ENCODE results near the gene SMYD3.

SMYD3 gene

DNA sequence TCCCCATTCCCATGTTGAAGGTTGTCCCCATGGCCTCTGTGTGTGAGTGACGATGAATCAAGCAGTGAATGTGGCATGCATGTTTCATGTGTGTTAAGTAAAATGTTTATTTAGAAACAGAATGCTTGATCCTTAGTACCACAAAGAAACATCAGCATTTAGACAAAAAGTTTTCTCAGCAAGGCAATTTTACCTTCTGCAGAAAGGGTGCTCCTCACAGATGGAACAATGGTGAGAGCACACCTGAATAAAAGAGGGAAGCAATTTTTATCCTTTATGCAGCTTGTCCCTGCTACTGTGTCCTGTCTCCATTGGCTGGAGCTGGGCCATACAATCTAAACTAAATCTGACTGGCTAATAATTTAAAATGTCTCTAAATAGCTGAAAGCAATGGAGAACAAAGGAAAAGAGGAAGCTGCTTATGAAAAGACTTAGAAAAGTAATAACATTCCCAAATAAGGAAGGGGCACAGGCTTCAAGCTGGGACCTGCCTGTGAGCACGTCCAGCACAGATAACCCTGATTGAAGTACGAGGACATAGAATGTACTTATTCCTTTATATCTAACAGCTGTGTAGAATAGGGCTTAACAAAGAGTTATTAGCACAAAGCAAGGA, 8.4 kb upstream of the SMYD3 start:
- DNase-seq (ENCODE audit: low read depth in 2 of 2), result no peak

DNA sequence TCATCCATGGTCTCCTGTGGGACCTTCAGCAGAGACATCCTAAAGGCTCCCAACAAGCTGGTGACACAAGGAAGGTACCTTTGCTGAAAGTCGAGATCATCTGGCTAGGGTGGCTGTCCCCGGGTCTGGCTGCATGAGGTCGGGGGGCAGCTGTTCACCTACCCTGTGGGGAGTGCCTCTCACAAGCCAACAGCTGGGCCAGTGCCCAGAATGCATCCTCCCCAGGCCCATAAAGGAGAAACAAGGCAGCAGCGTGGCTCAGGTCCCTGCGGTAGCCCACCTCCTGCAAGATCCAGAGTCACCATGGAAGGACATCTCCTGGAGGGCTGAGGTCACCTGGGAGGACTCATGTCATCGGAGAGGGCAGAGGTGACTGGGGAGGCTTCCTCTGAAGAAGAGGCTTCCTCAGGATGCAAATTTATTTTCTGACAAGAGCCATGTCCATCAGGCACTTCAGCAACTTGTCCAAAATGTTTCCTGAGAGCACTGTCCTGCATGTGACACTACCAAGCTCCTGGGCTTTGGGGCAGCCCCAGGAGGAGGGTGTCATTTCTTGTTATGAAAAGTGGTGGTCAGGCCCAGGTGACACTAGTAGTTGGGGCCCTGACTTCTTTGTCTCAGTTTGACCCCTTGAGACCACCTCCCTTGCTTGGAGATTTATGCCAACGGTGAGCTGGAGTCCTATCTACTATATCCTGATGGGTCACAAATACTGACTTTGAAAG, 6.7 kb upstream of the SMYD3 start:
- no peak for DNase-seq (ENCODE audit: low read depth in 2 of 2)

DNA sequence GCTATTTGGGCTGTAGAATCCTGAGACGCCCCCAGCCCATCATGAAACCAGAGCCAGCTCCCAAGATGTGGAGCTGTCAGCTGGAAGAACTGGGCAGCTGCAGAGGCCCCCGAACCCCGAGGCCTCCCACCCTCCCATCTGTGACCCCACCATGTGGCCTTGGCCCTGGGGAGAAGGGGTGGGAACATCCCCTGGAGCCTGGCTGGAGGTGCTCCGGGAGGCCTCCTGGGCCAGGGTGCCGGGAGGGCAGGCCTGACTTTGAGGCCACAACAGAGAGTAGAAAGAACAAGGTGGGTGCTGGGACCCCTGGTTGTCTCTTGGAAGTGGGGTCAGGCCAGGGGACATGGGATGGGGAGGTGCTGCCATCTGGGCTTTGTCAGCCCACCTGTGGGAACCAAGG, 6.0 kb upstream of the SMYD3 start:
- no peak for DNase-seq (ENCODE audit: low read depth in 2 of 2)

DNA sequence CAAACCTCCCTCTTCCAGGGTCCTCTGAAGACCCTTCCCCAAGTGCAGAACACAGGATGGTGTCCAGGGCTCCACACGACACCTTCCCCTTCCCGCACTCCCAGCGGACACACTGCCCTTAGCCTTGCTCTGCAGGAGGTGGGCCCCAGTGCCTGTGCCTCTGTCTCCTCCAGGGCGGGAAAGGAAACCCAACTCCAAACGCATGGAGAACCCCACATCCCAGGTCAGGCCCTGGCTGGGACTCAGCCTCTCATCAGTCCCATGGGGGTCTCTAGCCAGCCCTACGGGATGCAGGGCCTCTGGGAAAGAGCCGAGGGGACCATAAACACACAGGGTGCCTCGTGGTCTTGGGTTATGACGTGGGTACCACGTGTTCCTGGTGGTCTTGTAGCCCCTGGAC, 5.6 kb upstream of the SMYD3 start:
- DNase-seq (ENCODE audit: low read depth in 2 of 2), result no peak

DNA sequence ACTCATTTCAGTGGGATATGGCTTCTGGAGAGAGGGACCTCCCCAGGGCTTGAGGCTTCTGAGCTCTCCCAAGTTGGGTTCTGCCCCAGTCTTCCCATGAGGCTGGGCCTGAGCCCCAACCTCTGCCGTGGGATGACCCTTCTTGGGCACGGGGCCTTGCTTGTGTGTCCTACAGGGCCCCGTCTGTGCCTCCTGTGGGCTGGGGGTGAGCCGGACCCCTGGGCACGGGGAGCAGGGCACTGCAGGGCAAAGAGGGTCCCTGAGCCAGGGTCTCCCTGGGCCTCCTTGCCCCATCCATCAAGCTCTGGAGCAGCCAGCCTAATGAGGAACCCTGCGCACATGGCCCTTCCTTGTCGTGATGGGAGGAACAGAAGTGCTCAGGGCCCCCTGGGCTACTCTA, 5.2 kb upstream of the SMYD3 start:
- DNase-seq (ENCODE audit: low read depth in 2 of 2), result no peak

DNA sequence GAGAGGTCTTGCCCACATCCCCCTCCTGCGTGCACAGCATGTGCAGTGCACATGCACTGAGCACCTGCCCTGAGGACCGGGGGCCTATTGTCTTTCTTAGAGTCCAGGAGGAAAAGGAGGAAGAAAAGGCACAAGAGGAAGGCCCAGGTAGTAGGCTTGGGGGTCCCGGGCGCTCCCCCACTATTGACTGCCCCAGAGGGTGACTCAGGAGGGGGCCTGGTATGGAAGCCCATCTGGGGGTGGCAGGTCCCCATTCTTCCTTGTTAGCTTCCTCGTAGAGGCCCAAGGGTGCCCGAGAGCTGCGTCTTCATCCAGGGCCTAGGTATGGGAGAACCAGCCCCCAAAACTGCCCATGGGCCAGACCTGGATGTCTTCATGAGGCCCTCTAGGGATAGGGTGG, 4.1 kb upstream of the SMYD3 start:
- no peak for DNase-seq (ENCODE audit: low read depth in 2 of 2)

DNA sequence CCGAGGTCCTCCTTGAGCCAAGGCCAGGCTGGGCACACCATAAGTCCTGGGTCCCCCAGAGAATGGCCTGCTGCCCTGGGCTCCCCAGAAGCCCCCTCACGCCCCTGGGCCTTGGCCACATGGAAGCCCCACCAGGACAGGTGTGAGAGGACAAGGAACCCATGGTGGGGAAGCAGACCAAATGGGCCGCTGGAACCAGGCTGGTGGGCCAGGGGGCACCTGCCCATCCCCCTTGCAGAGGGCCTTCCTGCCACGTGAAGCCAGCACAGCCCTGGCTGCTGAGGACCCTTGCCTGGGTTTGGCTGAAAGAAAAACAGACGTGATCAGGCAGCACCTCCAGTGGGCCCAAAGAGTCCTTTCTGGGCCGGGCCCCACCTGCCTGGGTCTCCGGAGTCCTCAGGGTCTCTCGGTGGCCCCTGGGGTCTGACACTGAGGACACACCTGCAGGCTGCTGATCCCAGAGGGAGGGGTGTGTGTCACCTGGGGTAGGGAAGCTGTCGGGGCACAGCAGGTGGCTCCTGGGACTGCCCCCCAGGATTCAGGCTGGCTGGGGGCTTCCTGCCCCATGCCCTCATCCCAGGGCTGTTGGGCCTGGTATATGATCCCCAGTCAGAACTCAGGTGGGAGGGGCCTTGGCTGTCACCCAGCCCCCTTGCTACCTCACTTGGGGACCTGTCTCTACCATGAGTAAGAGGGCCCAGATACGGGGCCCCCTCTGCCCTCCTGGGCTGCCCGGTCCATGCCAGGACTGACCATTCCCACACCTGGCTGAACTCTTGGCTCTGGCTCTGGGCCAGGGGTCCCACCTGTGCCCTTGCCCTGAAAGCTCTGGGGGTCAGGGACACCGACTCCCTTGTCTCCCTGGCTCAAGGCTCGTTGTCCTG, 3.3 kb upstream of the SMYD3 start:
- DNase-seq (ENCODE audit: low read depth in 2 of 2), result no peak

DNA sequence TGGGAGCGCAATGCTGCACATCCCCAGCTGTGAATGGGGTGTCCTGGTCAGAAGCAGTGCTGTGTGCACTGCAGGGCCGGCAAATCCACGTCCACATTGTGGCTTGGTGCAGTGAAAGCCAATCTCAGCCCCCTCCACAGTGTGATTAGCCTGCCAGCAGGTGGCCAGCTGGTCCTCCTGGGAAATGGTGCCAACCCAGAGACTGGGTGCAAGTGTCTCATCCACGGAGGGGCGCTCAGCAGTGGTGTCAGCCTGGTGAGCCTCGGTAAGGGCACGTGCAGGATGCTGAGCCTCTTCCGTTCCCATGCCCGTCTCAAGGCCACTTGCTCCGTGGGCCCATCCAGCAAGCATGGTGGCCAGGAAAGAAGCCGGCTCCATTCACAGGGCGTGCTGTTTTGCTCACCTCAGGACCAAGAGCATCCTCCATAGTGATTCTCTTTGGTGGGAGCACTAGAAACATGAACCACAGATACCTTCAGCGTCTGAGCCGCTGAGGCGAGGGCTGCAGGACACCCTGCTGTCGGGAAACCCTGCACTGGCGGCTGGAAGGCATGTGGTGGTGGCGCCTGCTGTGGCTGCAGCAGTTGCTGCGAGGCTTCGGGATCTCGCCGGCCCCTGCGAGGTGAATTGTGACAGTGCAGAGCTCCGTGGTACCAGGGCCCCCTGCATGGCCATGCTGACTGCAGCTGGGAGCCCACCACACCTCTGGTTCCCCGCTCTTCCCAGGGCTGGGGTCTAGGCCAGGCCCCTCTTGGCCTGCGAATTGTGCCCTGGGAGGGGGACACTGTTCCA, 2.0 kb upstream of the SMYD3 start:
- no peak for DNase-seq (ENCODE audit: low read depth in 2 of 2)

DNA sequence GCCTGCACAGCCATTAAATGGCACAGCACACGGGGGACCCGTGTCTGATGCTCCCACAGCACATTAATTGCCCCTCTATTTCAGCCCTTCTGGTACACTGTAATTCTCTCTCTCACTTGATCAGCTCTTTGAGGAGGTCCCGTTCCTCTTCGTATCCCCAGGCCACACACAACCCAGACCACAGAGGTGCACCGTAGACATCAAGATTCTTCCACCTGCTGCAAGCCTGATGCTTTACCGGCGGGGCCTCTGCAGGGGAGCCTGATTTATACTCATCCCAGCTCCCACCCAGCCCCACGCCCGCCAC, 759 bp downstream of the SMYD3 start:
- DNase-seq (ENCODE audit: low read depth in 2 of 2), result no peak

DNA sequence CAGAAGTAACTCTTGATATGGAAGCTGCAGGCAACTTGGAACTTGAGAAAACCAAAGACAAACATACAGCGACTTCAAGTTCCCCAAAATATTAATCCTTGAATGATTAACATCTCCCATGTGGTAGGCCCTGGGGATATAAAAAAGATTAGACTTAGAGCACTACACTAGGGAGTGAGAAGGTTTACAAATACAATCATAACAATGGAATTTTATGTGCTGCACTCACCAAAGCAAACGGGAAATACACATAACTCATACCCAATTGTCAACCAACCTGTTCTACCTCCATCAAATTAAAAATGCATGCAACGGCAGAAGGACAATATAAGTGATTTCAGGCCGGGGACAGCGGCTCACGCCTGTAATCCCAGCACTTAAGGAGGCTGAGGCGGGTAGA, 3.7 kb downstream of the SMYD3 start:
- no peak for DNase-seq (ENCODE audit: low read depth in 2 of 2)

DNA sequence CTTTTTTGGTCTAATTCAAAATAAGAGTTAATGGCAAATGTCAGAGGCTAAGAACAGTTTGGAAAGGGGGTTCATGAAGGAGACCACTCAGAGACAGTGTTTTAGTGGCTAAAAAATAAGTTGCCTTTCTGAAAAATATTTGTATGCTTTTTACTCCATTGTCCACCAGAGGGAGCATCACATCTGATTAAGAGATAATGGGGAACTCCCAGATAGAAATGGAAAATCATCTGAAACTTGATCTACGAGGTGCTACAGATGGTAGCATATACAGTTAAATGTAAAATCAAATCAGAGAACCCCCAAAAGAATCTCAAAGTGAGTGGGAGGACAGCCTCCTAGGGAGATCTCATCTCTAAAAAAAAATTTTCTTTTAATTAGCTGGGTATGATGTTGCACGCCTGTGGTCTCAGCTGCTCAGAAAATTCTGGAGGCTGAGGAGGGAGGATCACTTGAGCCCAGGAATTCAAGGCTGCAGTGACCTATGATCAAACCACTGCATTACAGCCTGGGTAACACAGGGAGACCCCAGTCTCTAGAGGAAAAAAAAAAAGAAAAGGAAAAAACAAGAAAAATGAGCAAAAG, 9.7 kb downstream of the SMYD3 start:
- no peak for DNase-seq (ENCODE audit: low read depth in 2 of 2)

DNA sequence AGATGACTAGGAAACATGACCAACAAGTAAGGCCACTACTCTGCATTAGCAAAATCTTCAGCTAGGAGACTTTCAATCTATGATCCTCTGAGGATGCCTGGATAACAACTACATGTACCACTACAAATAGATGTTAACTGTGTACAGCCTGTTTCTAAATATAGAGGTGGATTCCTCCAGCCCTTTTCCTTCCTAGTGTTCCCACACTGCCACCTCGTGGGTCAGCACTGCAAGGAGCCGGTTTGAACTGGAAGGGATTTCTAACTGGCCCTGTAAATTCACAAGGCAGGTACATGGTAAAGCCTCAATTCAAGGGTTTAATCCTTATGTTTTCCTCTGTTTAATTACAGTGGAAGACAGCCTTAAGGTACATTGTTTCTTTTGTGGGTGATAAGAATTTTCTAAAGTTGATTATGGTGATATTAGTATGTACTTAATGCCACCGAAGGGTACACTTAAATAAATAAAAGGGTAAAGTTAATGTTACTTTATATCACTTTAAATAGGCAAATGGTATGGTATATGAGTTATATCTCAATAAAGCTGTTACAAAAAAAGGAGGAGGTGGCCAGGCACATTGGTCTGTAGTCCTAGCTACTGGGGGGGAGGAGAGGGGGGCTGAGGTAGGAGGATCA, 14.4 kb downstream of the SMYD3 start:
- no peak for DNase-seq (ENCODE audit: low read depth in 2 of 2)

DNA sequence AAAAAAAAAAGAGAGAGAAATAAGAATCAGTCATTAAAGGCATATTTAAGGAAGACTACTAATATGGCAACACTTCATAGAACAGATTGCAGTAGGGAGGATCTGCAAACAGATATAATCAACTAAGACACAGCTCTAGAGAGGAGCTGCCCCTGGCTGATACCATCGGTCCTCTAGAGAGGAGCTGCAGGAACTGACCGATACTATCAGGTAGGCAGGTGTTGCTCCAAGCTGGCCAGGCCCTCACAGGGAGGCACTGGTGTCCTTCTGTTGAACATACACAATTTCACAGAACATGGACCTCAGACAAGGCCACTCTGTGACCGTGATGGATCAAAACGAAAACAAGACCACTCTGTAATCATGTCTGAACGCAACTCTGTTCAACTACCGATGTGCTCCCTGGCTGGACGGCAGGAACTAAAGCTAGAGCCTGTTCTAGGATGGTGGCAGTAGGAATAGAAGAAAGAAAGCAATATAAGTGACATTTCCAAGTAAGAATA, 15.5 kb downstream of the SMYD3 start:
- DNase-seq (ENCODE audit: low read depth in 2 of 2), result no peak

DNA sequence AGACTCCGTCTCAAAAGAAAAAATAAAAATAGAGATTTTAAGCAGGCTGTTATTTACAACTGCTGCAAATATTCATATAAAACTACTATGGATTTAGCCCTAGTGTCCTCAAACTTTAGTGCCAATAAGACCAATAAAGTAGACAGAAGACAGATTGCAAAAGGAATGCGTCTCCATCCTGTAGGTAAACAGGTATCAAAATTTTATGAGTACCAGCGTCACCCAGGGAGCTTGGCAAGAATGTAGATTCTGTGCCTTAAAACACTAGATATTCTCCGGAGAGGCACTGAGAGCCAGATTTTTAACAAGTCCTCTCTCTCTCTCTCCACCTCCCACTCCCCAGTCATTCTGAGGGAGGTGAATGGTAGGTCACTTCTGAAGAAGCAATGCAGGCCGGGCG, 18.4 kb downstream of the SMYD3 start:
- no peak for DNase-seq (ENCODE audit: low read depth in 2 of 2)

DNA sequence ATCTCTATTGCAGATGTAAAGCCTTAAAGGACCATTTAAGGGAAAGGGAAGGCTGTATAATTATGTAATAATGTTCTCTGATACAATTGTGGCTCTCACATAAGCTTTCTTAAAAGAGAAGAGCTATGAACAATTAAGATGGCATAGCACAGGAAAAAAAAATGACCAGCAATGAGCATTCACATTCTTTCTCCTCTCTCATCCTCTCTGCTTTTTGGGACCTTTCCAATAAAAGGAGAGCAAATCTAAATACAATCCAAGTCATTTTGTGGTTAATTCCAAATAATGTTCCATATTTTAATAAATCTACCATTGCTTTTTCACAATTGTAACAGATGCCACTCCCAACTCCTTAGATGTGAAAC, 23.5 kb downstream of the SMYD3 start:
- no peak for DNase-seq (ENCODE audit: low read depth in 2 of 2)

DNA sequence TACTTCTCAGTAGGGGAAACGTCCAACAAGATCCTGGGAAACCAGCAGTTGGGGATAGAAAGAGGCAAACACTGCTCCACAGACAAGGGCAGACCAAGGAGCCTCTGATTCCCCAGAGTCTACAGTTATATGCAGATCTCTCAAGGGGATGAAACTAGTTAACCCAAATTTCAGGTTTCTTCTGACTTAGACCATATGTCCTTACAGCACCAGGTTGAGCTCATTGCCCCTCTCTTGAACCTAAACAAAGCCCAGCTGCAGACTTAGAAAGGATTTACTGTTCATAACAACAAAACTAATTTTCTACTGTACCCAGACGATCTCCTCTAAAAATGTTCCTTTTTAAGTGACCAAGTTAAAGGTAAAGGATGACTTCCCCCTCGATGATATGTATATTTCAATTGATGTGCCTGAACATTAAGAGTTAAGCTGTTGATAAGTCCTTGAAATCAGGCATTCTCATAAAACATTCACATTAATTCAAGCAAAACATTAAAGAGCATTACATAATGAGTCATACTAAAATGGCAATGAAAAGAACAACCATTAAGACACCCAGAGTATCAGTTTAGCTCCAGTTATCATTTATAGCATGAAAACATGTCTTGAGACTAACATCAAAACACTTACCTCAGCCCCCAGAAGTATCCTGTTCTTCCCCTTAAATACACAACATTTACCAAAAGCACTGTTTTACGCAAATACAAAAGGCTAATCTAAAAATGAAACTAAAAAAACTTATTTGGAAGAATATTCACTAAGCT, 24.1 kb downstream of the SMYD3 start:
- DNase-seq (ENCODE audit: low read depth in 2 of 2), result no peak

DNA sequence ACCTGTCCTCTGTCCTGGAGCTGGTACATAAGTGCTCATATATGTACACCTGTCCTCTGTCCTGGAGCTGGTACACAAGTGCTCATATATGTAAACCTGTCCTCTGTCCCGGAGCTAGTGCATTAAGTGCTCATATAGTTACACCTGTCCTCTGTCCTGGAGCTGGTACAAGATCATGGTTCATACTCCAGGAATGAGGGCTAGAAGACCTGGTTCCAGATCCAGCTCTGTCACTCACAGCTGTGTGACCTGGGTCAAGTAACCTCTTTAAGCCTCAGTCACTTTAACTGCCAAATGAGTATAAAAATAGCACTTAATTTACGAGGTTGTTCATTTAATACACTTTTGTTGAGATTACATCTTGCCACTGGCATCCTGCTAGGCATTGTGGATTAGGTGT, 28.0 kb downstream of the SMYD3 start:
- DNase-seq (ENCODE audit: low read depth in 2 of 2), result no peak

DNA sequence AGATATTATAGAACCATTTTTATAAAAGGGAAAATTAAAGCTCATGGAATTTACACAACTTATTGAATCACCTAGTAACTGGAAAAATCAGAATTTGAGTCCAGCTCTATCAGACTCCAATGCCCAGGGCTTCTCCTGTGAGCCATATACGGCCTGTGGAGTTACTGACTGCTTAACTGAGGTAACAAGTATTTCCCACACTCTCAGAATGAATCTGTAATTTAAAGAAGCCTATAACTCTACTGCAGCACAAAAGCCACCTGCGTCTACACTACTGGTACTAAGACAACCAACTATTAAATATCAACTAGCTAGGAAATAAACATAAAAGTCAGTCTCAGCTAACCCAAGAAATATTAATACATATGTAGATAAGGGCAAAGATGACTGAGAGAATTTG, 29.4 kb downstream of the SMYD3 start:
- no peak for DNase-seq (ENCODE audit: low read depth in 2 of 2)

DNA sequence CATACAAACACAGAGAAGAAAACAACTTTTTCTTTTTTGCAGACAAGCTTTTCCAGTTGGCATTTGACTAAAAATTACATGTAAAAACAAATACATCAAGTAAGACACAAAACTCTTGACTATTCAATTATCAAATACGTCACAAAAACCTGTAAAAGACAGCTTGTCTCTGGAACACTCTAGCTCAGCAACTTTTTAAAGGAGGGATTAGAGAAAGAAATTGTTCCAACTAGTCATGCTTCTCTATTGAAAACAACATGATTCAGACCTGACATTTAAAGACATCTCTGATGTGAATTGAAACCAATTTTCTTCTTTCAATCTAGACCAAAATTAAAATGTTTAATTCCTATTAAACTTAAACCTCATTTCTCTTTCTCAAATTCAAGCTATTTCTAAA, 30.3 kb downstream of the SMYD3 start:
- DNase-seq (ENCODE audit: low read depth in 2 of 2), result no peak

DNA sequence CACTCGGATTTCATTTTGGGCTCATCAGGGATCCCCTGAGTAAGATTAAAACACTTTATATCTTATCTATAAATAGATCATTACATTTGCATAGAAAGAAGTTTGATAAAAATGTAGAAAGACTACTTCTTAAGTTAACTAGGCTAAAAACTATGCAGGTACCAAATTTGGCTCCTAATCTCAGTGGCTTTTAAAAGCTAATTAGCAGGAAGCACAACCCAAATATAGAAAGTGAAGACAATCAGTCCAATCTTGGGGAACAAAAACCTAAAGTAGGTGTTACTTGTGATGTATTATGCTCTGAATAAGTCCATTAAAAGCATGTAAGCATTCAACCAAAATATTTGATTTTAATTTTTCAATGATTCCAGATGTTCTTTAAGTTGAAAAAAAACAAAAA, 35.4 kb downstream of the SMYD3 start:
- DNase-seq (ENCODE audit: low read depth in 2 of 2), result no peak

DNA sequence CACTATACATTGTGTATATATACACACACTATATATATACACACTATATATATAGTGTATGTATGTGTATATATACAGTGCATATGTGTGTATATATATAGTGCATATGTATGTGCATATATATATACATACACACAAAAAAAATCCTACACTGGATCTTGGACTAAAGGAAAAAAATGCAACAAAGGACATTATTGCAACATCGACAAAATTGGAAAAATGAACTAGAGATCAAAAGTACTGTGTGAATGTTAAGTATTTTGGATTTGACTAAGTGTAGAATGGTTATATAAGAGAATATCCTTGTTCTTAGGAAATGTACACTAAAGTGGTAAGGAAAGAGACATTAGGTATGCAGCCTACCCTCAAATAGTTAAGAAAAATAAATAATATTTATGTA, 36.5 kb downstream of the SMYD3 start:
- no peak for DNase-seq (ENCODE audit: low read depth in 2 of 2)
